Measurements from ENCODE around the gene APAF1.
"Not testable (repeated sequence)": the region's sequence is repeated elsewhere in the genome, so short reads cannot be mapped to it uniquely, and the experiment has no call there.

The APAF1 gene

DNA sequence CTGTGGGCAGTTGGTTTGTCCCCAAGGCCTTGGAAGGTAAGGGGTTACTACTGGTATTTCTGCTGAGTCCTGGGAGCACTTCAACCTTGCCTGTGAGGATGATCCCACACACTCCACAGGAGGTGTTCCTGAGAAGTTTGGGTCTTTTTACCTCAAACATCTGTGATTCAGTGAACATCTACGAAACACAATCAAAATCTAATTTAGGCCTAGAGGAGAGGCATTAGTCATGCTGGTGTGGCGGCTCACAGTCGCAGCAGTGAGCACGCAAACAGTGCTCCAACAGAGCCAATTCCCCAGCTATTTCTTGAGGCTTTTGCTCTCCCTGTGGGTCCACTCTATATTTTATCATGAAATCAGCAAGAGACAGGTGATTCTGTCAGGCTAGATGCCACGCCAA lies 107.6 kb downstream of the APAF1 start:
- DNase-seq: no peak
- TF ChIP-seq CTCF (IDR thresholded peaks at IDR 0.05): no peak
- H3K27ac ChIP-seq: no peak overlapping the region

DNA sequence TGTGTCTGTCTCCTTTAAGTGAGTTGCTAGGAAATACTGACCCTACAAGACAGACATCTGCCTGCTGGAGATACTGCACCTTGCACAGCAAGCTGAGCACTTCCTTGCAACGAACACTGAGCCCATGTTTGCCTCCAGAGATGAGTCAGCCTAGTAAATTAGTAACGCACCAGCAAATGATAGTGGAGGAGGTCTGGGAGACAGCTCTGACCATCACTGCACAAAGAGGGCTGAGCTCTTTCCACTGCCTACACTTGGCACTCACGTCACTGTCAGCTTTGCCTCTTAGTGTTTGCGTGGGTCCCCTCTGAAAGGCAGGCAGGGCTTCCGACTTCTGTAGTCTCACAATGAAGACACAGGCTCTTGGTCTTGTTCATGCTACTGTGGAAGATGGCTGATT lies 109.0 kb downstream of the APAF1 start:
- TF ChIP-seq CTCF (IDR thresholded peaks at IDR 0.05): no peak

More for the DNA sequence above, 107.6 kb downstream of the APAF1 start:
- H3K9me3 ChIP-seq: no peaks in the 10 kb centered on the region
- no peaks in the 10 kb centered on the region for H3K27me3 ChIP-seq
- no peaks in the 10 kb centered on the region for H3K4me1 ChIP-seq
- no peak overlapping the region for H3K4me3 ChIP-seq
- intact Hi-C loops (cut with DNase I; ENCODE audit: low total_unique reads): no loop called here
- peaks cover 0 to 20% (median 7%) of the 10 kb centered on the region in 3 donors for H3K36me3 ChIP-seq

GRCh38 chr12:98755855-98756254 lies 110.8 kb downstream of the APAF1 start:
- DNase-seq; H3K4me1 ChIP-seq; H3K36me3 ChIP-seq; H3K27ac ChIP-seq; H3K9me3 ChIP-seq; H3K27me3 ChIP-seq; H3K4me3 ChIP-seq; intact Hi-C loops (cut with DNase I; ENCODE audit: low total_unique reads): not testable (repeated sequence)

More for the DNA sequence above, 109.0 kb downstream of the APAF1 start:
- DNase-seq: no peak
- intact Hi-C loops (cut with DNase I; ENCODE audit: low total_unique reads): no loop called here
- H3K4me1 ChIP-seq: peaks cover 0 to 6% (median 0%) of the 10 kb centered on the region in 4 donors
- H3K27ac ChIP-seq: no peak overlapping the region
- H3K27me3 ChIP-seq: no peaks in the 10 kb centered on the region
- H3K4me3 ChIP-seq: no peak overlapping the region
- no peaks in the 10 kb centered on the region for H3K9me3 ChIP-seq
- peaks cover 0 to 20% (median 7%) of the 10 kb centered on the region in 3 donors for H3K36me3 ChIP-seq

GRCh38 chr12:98757455-98757854 lies 112.4 kb downstream of the APAF1 start:
- H3K9me3 ChIP-seq: no peaks in the 10 kb centered on the region
- TF ChIP-seq CTCF (IDR thresholded peaks at IDR 0.05): no peak
- peaks cover 0 to 6% (median 0%) of the 10 kb centered on the region in 4 donors for H3K4me1 ChIP-seq
- H3K4me3 ChIP-seq: no peak overlapping the region
- no peaks in the 10 kb centered on the region for H3K27me3 ChIP-seq
- DNase-seq: no peak
- intact Hi-C loops (cut with DNase I; ENCODE audit: low total_unique reads): no loop called here
- no peak overlapping the region for H3K27ac ChIP-seq
- no peaks in the 10 kb centered on the region for H3K36me3 ChIP-seq

DNA sequence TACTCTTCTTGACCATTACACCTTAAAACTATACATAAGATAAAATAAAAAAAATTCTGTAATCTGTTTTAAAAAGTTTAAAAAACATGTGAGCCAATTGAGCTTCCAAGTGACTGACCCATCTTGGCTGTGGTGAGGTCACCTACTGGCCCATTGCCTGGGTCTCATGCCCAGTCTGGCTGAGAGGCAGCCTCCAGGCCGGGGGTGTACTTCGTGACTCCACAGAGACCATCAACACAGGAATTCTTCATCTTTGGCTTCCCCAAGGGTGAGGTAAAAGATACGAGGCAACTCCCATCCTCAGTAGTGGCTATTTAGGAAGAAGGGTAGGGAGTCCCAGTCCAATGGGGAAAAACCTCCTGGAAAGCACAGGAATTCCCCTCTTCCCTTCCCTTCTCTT lies 113.2 kb downstream of the APAF1 start:
- Histone ChIP-seq H3K27ac (no peak overlapping the region), H3K36me3 (no peaks in the 10 kb centered on the region), H3K4me1 (peaks cover 0 to 6% (median 0%) of the 10 kb centered on the region in 4 donors), H3K4me3 (no peak overlapping the region), H3K27me3 (no peaks in the 10 kb centered on the region), H3K9me3 (no peaks in the 10 kb centered on the region)
- no peak for TF ChIP-seq CTCF (IDR thresholded peaks at IDR 0.05)
- peak; percentile 43 to 72 for DNase-seq
- intact Hi-C loops (cut with DNase I; ENCODE audit: low total_unique reads): no loop called here

DNA sequence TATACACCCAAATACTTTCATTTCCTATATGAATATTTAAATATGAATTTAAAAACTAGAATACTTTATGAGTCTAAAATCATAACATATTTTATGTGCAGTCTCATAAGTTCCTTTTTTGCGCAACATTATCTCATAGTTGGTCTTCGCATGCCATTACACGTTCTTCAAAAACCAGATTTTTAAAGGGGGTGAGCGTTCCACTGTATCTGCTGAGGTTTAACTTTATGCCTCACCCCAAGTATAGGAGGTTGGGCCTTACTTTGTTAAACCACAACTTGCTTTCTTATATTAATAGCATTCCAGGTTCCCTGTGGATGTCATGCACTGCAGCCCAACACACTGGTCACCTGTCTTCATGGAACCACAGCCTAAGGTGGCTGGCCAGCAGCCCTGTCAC lies 118.6 kb downstream of the APAF1 start:
- H3K4me3 ChIP-seq: no peak overlapping the region
- TF ChIP-seq CTCF (IDR thresholded peaks at IDR 0.05): no peak
- H3K27ac ChIP-seq: no peak overlapping the region
- intact Hi-C loops (cut with DNase I; ENCODE audit: low total_unique reads): no loop called here
- no peaks in the 10 kb centered on the region for H3K9me3 ChIP-seq
- no peaks in the 10 kb centered on the region for H3K27me3 ChIP-seq
- H3K36me3 ChIP-seq: no peaks in the 10 kb centered on the region
- H3K4me1 ChIP-seq: no peaks in the 10 kb centered on the region
- DNase-seq: no peak
